ENCODE measurements around the gene STUM.
A peak's percentile ranks its signal among the peaks of the same experiment; 100 is the strongest.

The STUM gene

GRCh38 chr1:226651732-226652105, 103.2 kb downstream of the STUM start:
- in situ Hi-C loops (cut with HindIII; ENCODE audit: low pct_ligation_motif_present, low sequenced_read_pairs): no loop called here
- TF ChIP-seq CTCF (IDR thresholded peaks at IDR 0.05; ENCODE audit: low read depth, low read length, missing control alignments): no peak
- H3K27ac ChIP-seq: no peak overlapping the region
- H3K36me3 ChIP-seq (replicated peaks): no peaks in the 10 kb centered on the region
- no peaks in the 10 kb centered on the region for H3K27me3 ChIP-seq (replicated peaks)
- no peak for DNase-seq
- H3K4me3 ChIP-seq (ENCODE audit: low read depth, low read length): no peak overlapping the region

GRCh38 chr1:226652613-226653012, 104.0 kb downstream of the STUM start:
- Histone ChIP-seq H3K36me3 (replicated peaks) (no peaks in the 10 kb centered on the region), H3K27me3 (replicated peaks) (no peaks in the 10 kb centered on the region), H3K27ac (no peak overlapping the region), H3K4me3 (ENCODE audit: low read depth, low read length) (no peak overlapping the region)
- TF ChIP-seq CTCF (IDR thresholded peaks at IDR 0.05; ENCODE audit: low read depth, low read length, missing control alignments): no peak
- in situ Hi-C loops (cut with HindIII; ENCODE audit: low pct_ligation_motif_present, low sequenced_read_pairs): no loop called here
- no peak for DNase-seq

GRCh38 chr1:226653311-226653921, 104.9 kb downstream of the STUM start:
- no peak for DNase-seq

GRCh38 chr1:226654046-226654667, 105.6 kb downstream of the STUM start:
- in situ Hi-C loops (cut with HindIII; ENCODE audit: low pct_ligation_motif_present, low sequenced_read_pairs): no loop called here
- no peak overlapping the region for H3K27ac ChIP-seq
- H3K4me3 ChIP-seq (ENCODE audit: low read depth, low read length): no peak overlapping the region
- peak; percentile 34 for DNase-seq
- H3K36me3 ChIP-seq (replicated peaks): no peaks in the 10 kb centered on the region
- H3K27me3 ChIP-seq (replicated peaks): no peaks in the 10 kb centered on the region
- no peak for TF ChIP-seq CTCF (IDR thresholded peaks at IDR 0.05; ENCODE audit: low read depth, low read length, missing control alignments)

More at GRCh38 chr1:226653311-226653921, 104.9 kb downstream of the STUM start:
- in situ Hi-C loops (cut with HindIII; ENCODE audit: low pct_ligation_motif_present, low sequenced_read_pairs): no loop called here
- no peak for TF ChIP-seq CTCF (IDR thresholded peaks at IDR 0.05; ENCODE audit: low read depth, low read length, missing control alignments)
- Histone ChIP-seq H3K36me3 (replicated peaks) (no peaks in the 10 kb centered on the region), H3K27ac (no peak overlapping the region), H3K4me3 (ENCODE audit: low read depth, low read length) (no peak overlapping the region), H3K27me3 (replicated peaks) (no peaks in the 10 kb centered on the region)

GRCh38 chr1:226654668-226655055, 106.1 kb downstream of the STUM start:
- Histone ChIP-seq H3K4me3 (ENCODE audit: low read depth, low read length) (no peak overlapping the region), H3K27me3 (replicated peaks) (no peaks in the 10 kb centered on the region), H3K36me3 (replicated peaks) (no peaks in the 10 kb centered on the region), H3K27ac (no peak overlapping the region)
- no peak for TF ChIP-seq CTCF (IDR thresholded peaks at IDR 0.05; ENCODE audit: low read depth, low read length, missing control alignments)
- DNase-seq: no peak
- in situ Hi-C loops (cut with HindIII; ENCODE audit: low pct_ligation_motif_present, low sequenced_read_pairs): no loop called here

All from brain microvascular endothelial cell (primary cell).